HepG2 (cell line): ENCODE measurements around the gene GDPD4. TPM values are rescaled to one million over a fixed set of nuclear protein-coding genes. Genes with fewer than 3 reads are reported as not detected.

Experiments
- ATAC-seq: fragments of 200-7000 bp; cut with Tn5 transposase; 3 replicates; pipeline ENCODE4 v1.9.1; 2020; ENCODE audit warnings: mild to moderate bottlenecking, moderate library complexity
- BruUV-seq: library from RNA; stranded (reverse); fragments of 400-500 nt; replicated peaks from 2 replicates; lab custom pipeline; 2021; lab: Mats Ljungman, UMichigan
- CTCF ChIA-PET: fragments of 300-600 bp; formaldehyde crosslinking; extraction: SDS; loops from one replicate; lab custom pipeline; 2021; ENCODE audit warnings: low total read pairs, inconsistent platforms, low intra/inter-chr PET ratio; lab: Yijun Ruan, JAX
- POLR2A ChIA-PET: fragments of 350-600 bp; sonication (Branson Sonifier 250); formaldehyde crosslinking; loops from one replicate; lab custom pipeline; 2020; ENCODE audit warnings: antibody characterized with exemption, inconsistent platforms; lab: Yijun Ruan, JAX
- DNase-seq: peaks from one replicate; pipeline ENCODE4 v3.0.0-alpha.2; 2015; ENCODE audit warnings: low spot score
- FAIRE-seq: peaks from 3 replicates; lab custom pipeline; 2011; peaks lifted over from hg19 to GRCh38; lab: Jason Lieb, UNC
- H2AFZ ChIP-seq: one replicate; pipeline ENCODE4 v1.6.1; 2011; ENCODE audit warnings: low read length, inconsistent platforms
- H3K27ac ChIP-seq: fragments of 300-600 bp; 3 replicates; pipeline ENCODE4 v1.8.0; 2011; ENCODE audit warnings: mixed run types, mild to moderate bottlenecking, mixed read lengths, low read length, inconsistent platforms; ENCODE audit not compliant: insufficient read depth; ENCODE audit errors: extremely low read length
- H3K27me3 ChIP-seq, 2 experiments: fragments of 200-600 bp in 1 of 2; 2 replicates in 1 of 2; 3 replicates in 1 of 2; pipeline versions ENCODE4 v1.6.0 to v1.8.0; 2011; ENCODE audit warnings: low read length in 2 of 2, mild to moderate bottlenecking in 2 of 2, moderate library complexity in 2 of 2, inconsistent platforms in 1 of 2; ENCODE audit not compliant: insufficient read depth in 2 of 2, control insufficient read depth in 1 of 2
- H3K36me3 ChIP-seq, 2 experiments: fragments of 200-600 bp in 1 of 2; replicated peaks in 1 of 2; 2 replicates in 1 of 2; 3 replicates in 1 of 2; pipeline versions ENCODE4 v1.5.1 to v1.8.0; 2011; ENCODE audit warnings: low read length in 2 of 2, inconsistent platforms in 1 of 2; ENCODE audit not compliant: insufficient read depth in 2 of 2, control insufficient read depth in 1 of 2
- H3K4me1 ChIP-seq: 2 replicates; pipeline ENCODE4 v1.5.1; 2012; ENCODE audit warnings: low read length, inconsistent platforms; ENCODE audit not compliant: insufficient read depth
- H3K4me2 ChIP-seq: 2 replicates; pipeline ENCODE4 v1.6.0; 2011; ENCODE audit warnings: low read depth, low read length, inconsistent platforms
- H3K4me3 ChIP-seq, 3 experiments: fragments of 200-600 bp in 1 of 3; sonication (generic), shearing (Covaris generic) in 1 of 3; replicated peaks in 1 of 3; 2 replicates each; pipeline ENCODE4 v1.5.1; 2011 to 2016; ENCODE audit warnings: low read length in 3 of 3, inconsistent platforms in 2 of 3, low read depth in 2 of 3, mild to moderate bottlenecking in 2 of 3, control low read depth in 1 of 3, mixed read lengths in 1 of 3; ENCODE audit not compliant: insufficient read depth in 1 of 3
- H3K79me2 ChIP-seq: one replicate; pipeline ENCODE4 v1.6.1; 2011; ENCODE audit warnings: low read length, inconsistent platforms; ENCODE audit not compliant: insufficient read depth
- H3K9ac ChIP-seq: 2 replicates; pipeline ENCODE4 v1.6.0; 2011; ENCODE audit warnings: mild to moderate bottlenecking, low read depth, low read length, inconsistent platforms; ENCODE audit not compliant: insufficient read depth
- H3K9me3 ChIP-seq: 2 replicates; pipeline ENCODE4 v1.5.1; 2012; ENCODE audit warnings: mild to moderate bottlenecking, low read length
- H4K20me1 ChIP-seq: 2 replicates; pipeline ENCODE4 v1.6.0; 2011; ENCODE audit warnings: inconsistent platforms, mild to moderate bottlenecking, low read length, moderate library complexity; ENCODE audit not compliant: insufficient read depth
- CTCF ChIP-seq: sonication (generic); formaldehyde crosslinking; IDR thresholded peaks from 2 replicates; pipeline ENCODE4 v1.5.0; 2020; ENCODE audit warnings: mild to moderate bottlenecking, missing genetic modification reagents, moderate library complexity
- GLMP ChIP-seq: sonication (generic); formaldehyde crosslinking; IDR thresholded peaks from 2 replicates; pipeline ENCODE4 v1.9.0; 2021; ENCODE audit warnings: missing genetic modification reagents, mild to moderate bottlenecking, borderline replicate concordance
- HMGA1 ChIP-seq: sonication (generic); formaldehyde crosslinking; conservative IDR thresholded peaks from 2 replicates; pipeline ENCODE4 v1.4.0; 2020; ENCODE audit warnings: missing genetic modification reagents
- ISX ChIP-seq: sonication (generic); formaldehyde crosslinking; conservative IDR thresholded peaks from 2 replicates; pipeline ENCODE4 v1.5.0; 2020; ENCODE audit warnings: missing genetic modification reagents
- NBN ChIP-seq: fragments of 450-650 bp; conservative IDR thresholded peaks from 2 replicates; pipeline ENCODE4 v1.6.1; 2017
- RARA ChIP-seq: IDR thresholded peaks from 2 replicates; pipeline ENCODE4 v1.6.1; 2016; ENCODE audit warnings: missing genetic modification reagents, missing compliant biosample characterization
- TAF15 ChIP-seq: fragments of 200-400 bp; formaldehyde crosslinking; IDR thresholded peaks from one replicate; pipeline ENCODE4 v1.6.1; 2018; ENCODE audit warnings: mild to moderate bottlenecking, low read depth, low read length; ENCODE audit not compliant: poor library complexity, severe bottlenecking
- ZFYVE20 ChIP-seq: sonication (generic); formaldehyde crosslinking; IDR thresholded peaks from 2 replicates; pipeline ENCODE4 v1.8.0; 2023; ENCODE audit warnings: low read depth, mild to moderate bottlenecking, moderate library complexity, missing genetic modification reagents, borderline replicate concordance
- ZMAT3 ChIP-seq: sonication (generic); formaldehyde crosslinking; conservative IDR thresholded peaks from 2 replicates; pipeline ENCODE4 v1.7.0; 2021; ENCODE audit warnings: missing genetic modification reagents
- ZNF432 ChIP-seq: sonication (generic); formaldehyde crosslinking; IDR thresholded peaks from 2 replicates; pipeline ENCODE4 v1.5.0; 2020; ENCODE audit warnings: missing genetic modification reagents, mild to moderate bottlenecking, borderline replicate concordance
- ZNF451 ChIP-seq: sonication (generic); formaldehyde crosslinking; IDR thresholded peaks from 2 replicates; pipeline ENCODE4 v1.5.0; 2020; ENCODE audit warnings: mild to moderate bottlenecking, missing genetic modification reagents
- ZSCAN25 ChIP-seq: sonication (generic); formaldehyde crosslinking; IDR thresholded peaks from 2 replicates; pipeline ENCODE4 v1.8.0; 2022; ENCODE audit warnings: mild to moderate bottlenecking, missing genetic modification reagents
- WGBS: methylation state at CpG from one replicate; pipeline ENCODE4 v1.1.6; 2017; ENCODE audit warnings: low lambda C conversion rate; 5-methylcytosine and 5-hydroxymethylcytosine counted together
- in situ Hi-C: cut with HindIII; loops from 2 replicates; pipeline ENCODE4 v1.10.0; 2017; ENCODE audit warnings: low pct_unique_long_range_greater_than_20kb; ENCODE audit not compliant: extremely low pct_ligation_motif_present
- intact Hi-C: fragments of 100-400 bp; cut with micrococcal nuclease; formaldehyde crosslinking; loops from one replicate; pipeline ENCODE4 v1.10.0; 2022; ENCODE audit not compliant: unreplicated experiment
- polyA plus RNA-seq, 8 experiments: library from polyadenylated mRNA; depleted of rRNA in 3 of 8; stranded (reverse) in 7 of 8; unstranded in 1 of 8; fragments of >200 nt; fragmentation: Illumina TruSeq in 4 of 8; extraction: Trizol in 4 of 8; gene quantifications; 2 replicates each; pipeline versions ENCODE4 v1.2.1 to v1.2.3, GENCODE V29; 2011 to 2016; ENCODE audit warnings: low read depth in 4 of 8, missing spikeins in 1 of 8, mixed read lengths in 1 of 8; ENCODE audit not compliant: insufficient read depth in 1 of 8
- total RNA-seq, 5 experiments: library from RNA; depleted of rRNA; stranded (reverse); fragments of >200 nt; fragmentation: Illumina TruSeq; extraction: Trizol; gene quantifications; 2 replicates each; pipeline ENCODE4 v1.2.3, GENCODE V29; 2016; ENCODE audit warnings: low read depth in 1 of 5

Gene GDPD4
- total and polyA plus RNA-seq, 2 of the 13 experiments (the other 11 are each of a cell fraction or from before 2014, with no cell fraction given), result not detected

DNA sequence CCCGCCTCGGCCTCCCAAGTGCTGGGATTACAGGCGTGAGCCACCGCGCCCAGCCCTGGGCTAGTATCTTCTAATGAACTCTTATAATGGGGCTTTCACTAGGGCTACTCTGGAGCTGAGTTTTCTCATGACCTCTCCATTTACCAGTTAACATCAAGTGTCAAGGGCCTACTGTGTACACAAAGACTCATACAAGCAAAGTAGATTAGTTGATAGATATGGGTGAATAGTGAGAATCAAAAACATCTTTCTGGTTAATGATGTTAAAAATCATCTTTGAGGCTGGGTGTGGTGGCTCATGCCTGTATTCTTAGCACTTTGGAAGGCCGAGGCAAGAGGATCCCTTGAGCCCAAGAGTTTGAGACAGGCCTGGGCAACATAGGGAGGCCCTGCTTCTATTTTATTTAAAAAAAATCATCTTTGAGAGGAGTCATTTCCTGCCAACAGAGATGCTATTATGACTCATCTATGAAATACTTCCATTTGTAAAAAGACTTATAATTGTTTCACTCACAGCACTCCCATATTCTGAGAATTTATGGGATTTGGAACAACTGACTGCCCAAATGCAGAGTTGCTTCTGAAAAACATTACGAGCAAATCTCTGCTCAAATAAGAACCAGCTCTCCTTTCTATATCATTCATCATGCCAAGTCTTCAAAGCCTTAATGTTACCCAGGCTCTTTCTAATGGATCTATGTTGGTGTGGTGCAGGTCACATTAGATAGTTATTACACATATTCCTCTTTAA lies 57.0 kb downstream of the GDPD4 start:
- H3K36me3 ChIP-seq, result no peaks in the 10 kb centered on the region
- no peak overlapping the region for H2AFZ ChIP-seq
- H3K27ac ChIP-seq, result no peak overlapping the region
- no peaks in the 10 kb centered on the region for H3K27me3 ChIP-seq
- BruUV-seq, result no TSS peak
- no peak overlapping the region for H3K4me2 ChIP-seq
- CTCF ChIA-PET, result no interaction called here
- FAIRE-seq, result no peak
- H3K79me2 ChIP-seq, result no peaks in the 10 kb centered on the region
- H3K4me1 ChIP-seq, result peaks cover 43% of the 10 kb centered on the region
- no peak for ATAC-seq
- POLR2A ChIA-PET, result no interaction called here
- WGBS, result 90% methylated on average over 7 of the region's 7 CpGs
- intact Hi-C loops, result no loop called here
- in situ Hi-C loops, result no loop called here
- peak; percentile 16 for DNase-seq
- H3K9me3 ChIP-seq, result no peaks in the 10 kb centered on the region
- no peaks in the 10 kb centered on the region for H4K20me1 ChIP-seq
- TF ChIP-seq CTCF (CRISPR knock-in tag) (no peak), NBN (no peak), ZNF451 (CRISPR knock-in tag) (no peak), ZNF432 (no peak), RARA (CRISPR knock-in tag) (no peak), ZSCAN25 (CRISPR knock-in tag) (no peak), ZFYVE20 (CRISPR knock-in tag) (no peak), ISX (CRISPR knock-in tag) (no peak), HMGA1 (CRISPR knock-in tag) (no peak), ZMAT3 (CRISPR knock-in tag) (no peak), GLMP (no peak), TAF15 (no peak)
- no peak overlapping the region for H3K9ac ChIP-seq
- no peak overlapping the region for H3K4me3 ChIP-seq
